ENCODE data around the gene MLLT1.

DNA sequence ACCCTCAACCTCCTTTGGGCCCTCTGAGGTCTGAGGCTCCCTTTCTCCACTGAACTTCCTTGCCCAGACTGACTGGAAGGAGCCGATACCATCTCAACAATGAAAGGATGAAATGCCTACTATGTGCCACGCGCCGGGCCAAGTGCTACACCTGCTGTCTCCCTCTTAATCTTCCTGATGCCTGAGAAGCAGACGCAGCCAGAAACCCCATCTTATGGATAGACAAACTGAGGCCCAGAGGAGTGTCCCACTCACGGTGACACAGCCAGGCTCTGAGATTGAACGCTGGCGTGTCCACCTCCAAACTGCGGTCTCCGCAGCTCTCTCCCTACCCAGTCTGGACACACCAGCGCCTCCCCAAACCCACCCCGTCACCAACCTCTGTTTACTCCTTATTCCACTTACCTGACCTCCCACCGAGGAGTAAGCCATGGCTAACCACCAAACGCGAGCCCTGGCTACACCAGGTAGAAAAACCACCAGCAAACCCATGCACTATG lies 20.9 kb downstream of the MLLT1 start:
- TF ChIP-seq POLR2AphosphoS5 (IDR thresholded peaks at IDR 0.05; ENCODE audit: borderline replicate concordance, low read depth, low read length): no peak
- TF ChIP-seq EZH2 (IDR thresholded peaks at IDR 0.05): no peak

Measured in SK-N-MC (cell line).